Activated T-cell treated with anti-CD3 and anti-CD28 coated beads, Interleukin-2, amount 50 U/mL, for 48 hours (primary cell): ENCODE results near the gene DMRTB1.

Experiments
- DNase-seq, 2 experiments: peaks; one replicate each; pipeline ENCODE4 v3.0.0-alpha.2; 2020

DMRTB1 gene

GRCh38 chr1:53438427-53439336 is 20.5 kb upstream of the DMRTB1 start:
- no peak for DNase-seq

DNA sequence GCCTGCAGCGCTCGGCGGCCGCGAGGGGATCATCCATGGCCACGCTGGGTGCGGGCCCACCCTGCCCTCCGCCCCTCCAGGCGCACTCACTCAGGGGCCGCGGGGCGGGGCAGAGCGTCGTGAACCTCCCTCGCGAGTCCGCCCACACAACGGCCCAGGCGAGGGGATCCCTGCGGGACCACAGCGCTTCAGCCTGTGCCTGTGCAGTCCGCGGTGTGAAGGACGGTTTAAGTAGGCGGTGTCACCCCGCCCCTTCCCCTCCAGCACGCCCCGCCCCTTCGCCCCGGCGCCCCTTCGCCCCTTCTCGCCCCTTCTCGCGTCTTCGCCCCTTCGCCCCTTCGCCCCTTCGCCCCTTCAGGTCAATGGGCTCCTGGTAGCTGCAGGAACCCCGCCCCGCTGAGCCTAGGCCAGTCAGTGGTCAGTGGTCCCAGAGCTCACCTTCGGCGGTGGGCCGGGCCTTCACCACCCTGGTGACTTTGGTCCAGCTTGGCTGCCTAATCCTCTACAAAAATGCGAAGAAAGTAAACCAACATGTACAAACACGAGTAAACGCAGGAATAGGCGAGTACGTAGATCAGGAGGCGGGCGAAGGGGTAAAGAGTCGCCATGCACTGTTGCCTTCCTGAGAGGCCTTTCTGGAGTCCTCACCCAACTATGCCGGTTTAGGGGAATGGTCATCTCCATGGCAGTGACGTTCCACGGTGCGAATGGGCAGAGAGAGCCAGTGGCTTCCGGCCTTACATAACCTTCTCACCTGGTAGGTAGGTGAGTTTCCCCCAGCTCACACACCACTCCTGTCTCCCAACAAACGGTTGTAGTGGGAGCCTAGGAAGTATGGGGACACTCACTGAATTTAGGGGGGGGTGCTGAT is 19.6 kb upstream of the DMRTB1 start:
- no peak for DNase-seq

DNA sequence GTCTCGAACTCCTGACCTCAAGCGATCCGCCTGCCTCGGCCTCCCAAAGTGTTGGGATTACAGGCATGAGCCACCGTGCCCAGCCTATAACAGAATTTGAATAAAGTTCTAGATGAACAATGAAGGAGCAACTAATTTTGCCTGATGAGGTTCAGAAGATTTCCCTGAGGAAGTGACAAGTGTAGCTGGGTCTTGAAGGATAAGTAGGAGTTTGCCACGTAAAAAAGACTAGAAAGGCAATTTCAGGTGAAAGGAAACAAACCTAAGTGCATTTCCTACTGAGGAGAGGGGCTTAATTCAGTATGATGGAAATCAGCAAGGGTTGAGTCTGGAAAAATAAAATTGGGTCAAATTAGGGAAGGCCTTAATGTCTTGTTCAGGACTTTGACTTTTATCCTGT is 18.6 kb upstream of the DMRTB1 start:
- DNase-seq: no peak

DNA sequence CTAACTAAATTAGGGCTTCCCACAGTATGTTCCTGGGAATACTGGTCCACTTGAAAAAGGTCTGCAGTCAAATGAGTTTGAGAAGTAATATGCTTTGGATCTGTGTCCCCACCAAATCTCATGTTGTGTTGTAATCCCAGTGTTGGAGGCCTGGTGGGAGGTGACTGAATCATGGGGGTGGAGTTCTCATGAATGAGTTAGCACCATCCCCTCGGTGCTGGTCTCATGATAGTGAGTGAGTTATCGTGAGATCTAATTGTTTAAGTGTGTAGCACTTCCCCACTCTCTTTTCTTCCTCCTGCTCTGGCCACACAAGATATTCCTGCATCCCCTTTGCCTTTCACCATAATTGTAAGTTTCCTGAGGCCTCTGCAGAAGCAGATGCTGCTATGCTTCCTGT is 16.9 kb upstream of the DMRTB1 start:
- DNase-seq: no peak

- DNase-seq: no peak
Observed at GRCh38 chr1:53446051-53446450, 13.1 kb upstream of the DMRTB1 start.

DNA sequence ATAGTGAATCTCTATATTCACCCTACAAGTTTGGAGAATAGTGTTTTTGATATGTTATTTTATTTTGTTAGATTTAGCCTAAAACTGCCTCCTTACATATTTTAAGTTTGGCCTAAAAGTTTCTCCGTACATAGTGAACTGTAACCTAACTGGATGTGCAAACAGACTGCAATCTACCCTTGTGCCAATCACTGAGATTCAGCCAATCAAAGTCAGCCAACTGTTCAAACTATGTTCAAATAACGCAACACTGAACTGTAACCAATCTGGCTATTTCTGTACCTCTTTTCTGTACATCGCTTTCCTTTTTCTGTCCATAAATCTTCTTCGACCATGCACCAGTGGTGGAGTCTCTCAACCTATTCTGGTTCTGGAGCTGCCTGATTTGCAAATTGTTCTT is 11.8 kb upstream of the DMRTB1 start:
- no peak for DNase-seq

DNA sequence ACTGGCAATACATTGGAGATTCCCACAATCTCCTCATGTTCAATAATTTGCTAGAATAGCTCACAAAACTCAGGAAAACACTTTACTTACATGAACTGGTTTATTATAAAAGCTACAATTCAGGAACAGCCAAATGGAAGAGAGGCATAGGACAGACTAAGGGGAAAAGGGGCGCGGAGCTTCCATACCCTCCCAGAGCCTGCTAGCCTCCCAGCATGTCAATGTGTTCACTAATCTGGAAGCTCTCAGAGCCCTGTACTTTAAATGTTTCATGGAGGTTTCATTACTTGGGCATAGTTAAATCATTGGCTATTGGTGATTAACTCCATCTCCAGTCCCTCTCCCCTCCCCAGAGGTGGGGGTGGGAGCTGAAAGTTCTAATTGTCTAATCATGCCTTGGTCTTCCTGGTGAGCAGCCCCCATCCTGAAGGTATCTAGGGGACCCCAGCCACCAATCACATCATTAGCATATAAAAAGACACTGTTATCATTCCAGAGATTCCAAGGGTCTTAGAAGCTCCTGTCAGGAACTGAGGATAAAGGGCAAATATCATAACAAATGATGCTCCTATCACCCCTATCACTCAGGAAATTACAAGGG is 10.9 kb upstream of the DMRTB1 start:
- no peak for DNase-seq

- DNase-seq: no peak
Observed at GRCh38 chr1:53449021-53449420, 10.2 kb upstream of the DMRTB1 start.

GRCh38 chr1:53449693-53450092 is 9.5 kb upstream of the DMRTB1 start:
- DNase-seq: no peak

DNA sequence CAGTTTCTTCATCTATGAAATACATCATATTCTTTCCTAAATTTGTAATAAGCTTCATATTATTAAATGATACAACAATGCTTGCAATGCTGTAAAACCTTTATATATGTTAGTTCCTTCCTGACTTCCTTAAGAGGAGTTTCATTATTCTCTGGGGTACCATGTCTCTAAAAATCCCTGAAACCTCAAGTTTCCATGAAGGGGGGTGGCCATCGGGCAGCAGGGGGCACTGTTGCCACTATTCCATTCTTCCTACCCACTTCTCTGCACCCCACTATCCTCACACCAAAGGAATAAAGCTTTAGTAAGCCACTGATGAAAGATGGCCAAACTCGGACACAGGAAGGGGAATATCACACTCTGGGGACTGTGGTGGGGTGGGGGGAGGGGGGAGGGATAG is 9.0 kb upstream of the DMRTB1 start:
- DNase-seq: peak in 1 of 2 experiments; percentile 26

DNA sequence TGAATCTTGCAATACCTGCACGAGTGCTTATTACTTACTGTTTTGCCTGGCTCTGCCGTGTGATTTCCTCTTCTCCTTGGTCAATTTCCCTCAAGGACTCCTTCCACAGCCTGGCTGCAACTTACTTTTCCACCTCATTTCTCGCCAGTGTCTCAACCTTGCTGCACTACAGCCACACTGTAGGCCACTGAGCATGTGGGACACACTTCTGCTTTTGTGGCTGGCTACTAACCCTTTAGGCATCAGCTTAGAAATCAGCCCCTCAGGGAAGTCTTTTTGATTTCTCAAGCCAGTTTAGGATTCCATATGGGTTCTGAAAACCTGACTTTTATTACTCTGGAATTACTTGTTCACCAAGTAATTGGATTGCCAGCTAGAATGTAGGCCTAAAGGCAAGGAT is 5.2 kb upstream of the DMRTB1 start:
- DNase-seq: no peak

DNA sequence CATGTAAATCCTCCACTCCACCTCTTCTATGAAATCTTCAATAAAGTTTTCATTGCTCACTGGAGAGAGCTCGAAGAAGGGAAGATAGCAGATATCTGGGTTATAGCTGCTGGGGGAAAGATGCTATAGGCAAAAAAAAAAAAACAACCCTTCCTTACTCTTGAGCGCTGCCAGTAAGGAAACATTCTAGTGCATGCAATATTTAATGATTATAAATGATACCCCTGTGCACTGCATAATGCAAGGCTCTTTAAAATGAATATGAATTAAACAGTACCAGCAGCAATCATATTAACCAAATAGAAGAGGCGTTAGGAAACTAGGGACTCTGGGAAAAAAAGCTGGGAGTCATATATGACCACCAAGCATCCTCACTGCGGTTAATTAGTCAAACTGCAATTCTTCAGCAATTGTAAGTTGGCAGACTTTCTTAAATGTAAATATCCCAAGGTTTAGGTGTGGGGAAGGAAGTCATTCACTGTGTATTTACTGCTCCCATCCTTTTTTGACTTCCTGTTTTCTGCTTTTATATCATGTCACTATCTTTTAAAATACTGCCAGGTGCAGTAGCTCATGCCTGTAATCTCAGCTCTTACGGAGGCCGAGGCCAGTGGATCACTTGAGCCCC is 3.7 kb upstream of the DMRTB1 start:
- DNase-seq: no peak

- no peak for DNase-seq
Observed at GRCh38 chr1:53458634-53459033, 565 bp upstream of the DMRTB1 start.

DNA sequence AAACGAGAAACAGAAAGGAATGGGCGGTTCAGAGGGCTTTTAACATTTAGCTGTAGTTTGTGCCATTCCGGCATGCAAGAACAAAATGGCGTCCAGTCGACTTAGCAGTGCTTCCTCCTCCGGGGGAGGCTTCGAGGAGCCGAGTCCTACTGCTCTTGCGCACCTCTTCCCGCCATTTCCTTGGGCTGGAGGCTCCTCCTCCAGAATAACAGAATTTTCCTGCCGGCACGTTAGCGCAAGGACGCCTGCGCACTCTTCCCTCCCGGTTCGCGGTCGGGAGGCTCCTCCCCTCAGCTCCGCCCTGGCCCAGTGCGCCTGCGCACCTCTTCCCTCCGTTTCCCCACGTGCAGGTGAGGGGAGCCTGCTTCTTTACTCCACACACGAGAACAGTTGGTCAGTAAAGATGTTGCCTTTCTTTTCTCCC is 1.0 kb downstream of the DMRTB1 start:
- DNase-seq: no peak

GRCh38 chr1:53460666-53461322 is 1.6 kb downstream of the DMRTB1 start:
- no peak for DNase-seq

DNA sequence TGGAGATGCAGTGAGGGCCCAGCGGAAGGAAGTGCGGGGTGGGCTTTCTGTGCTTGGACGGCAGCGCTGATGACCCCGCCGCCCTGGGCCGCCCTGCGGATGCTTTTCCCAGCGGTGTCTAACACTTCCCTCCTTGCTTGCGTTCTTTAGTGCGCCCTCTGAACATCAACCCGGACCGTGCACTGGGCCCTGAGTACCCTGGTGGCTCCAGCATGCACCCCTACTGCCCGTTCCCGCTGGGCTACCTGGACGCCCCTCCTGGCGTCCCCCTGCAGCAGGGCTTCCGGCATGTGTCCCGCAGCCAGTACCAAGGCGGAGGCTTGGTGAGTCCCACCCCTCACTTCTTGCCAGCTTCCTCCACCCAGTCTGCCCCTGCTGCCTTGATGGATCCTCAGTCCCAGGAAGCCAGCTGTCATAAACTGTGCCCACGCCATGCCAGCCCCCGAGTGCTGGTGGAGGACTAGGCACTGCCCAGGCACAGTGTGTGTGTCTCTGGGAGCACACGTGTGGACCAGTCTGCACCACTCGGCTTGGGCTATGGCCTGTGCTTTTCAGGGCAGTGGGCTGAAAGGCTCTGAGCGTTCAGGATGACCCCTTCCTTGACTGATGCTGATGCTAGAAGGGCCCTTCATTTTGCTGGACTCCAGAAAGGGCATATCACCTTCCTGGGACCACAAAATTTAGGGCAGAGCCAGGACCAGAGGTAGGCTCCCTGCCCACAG is 2.3 kb downstream of the DMRTB1 start:
- no peak for DNase-seq

DNA sequence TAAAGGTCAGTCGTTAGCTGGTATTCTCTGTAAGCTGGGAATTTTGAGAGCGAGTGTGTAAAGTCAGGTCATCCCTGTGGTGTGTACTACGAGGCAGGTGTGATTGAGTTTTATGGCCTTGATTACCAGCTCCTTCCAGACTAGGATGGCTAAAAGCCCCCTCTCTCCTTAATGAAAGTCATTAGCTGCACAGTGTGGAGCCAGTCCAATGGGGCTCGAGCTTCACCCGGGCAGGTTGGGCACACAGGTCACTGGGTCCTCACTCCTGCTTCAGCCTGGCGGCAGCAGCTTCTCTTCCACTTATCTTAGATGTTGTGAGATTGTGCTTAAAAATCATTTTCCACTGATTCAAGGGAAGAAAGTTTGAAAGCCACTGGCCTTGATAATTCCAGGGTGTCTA is 3.0 kb downstream of the DMRTB1 start:
- DNase-seq: no peak

DNA sequence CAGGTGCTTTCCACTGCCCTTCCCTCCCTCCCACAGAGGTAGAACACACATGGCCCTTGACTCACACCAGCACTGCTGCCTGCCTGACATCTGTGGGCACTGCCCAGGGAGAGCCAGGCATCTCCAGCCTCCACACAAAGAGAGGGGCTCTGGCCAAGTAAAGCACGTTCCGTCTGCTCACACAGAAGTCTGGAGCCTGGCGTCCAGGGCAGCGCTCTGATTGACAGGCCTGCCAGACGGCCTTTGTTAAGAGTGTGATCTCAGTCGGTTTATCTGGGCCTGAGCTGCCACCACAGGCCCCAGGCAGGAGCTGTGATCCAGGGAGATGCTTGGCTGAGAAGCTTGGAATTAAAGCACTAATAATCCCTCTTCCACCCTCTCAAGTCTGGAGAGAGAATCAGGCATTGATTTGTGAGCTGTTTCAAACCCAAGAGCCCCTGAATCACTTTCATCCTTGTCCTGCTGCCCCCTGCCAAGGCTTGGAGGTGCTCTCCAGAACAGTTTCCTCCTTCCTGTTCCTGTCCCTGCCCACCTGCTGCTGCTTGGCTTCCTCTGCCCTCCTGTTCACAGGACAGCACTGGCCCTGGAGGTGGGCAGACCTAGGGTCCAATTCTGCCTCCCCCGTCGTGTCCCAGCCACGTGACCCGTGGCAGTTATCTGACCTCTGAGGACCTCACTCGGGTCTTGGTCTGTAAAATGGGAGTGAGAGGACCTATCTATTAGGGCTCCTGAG is 3.7 kb downstream of the DMRTB1 start:
- no peak for DNase-seq

- DNase-seq: no peak
Observed at GRCh38 chr1:53463961-53464899, 5.0 kb downstream of the DMRTB1 start.
